Transverse colon (tissue), 3 donors: Measurements from ENCODE around the gene MED20.

Source experiments
- CTCF ChIP-seq, 5 experiments: fragments of 200-600 bp in 3 of 5; fragments of 450-650 bp in 2 of 5; sonication (generic) in 3 of 5; IDR thresholded peaks; 1 replicate in 2 of 5; 2 replicates in 3 of 5; pipeline ENCODE4 v1.5.1; 2016 to 2017; ENCODE audit warnings: antibody characterized with exemption in 5 of 5, inconsistent platforms in 3 of 5, mild to moderate bottlenecking in 2 of 5, moderate library complexity in 1 of 5
- POLR2A ChIP-seq: fragments of 450-650 bp; IDR thresholded peaks from one replicate; pipeline ENCODE4 v1.6.1; 2016; ENCODE audit warnings: antibody characterized with exemption, mild to moderate bottlenecking, moderate library complexity

- TF ChIP-seq POLR2A (no peak), CTCF (IDR thresholded peaks at IDR 0.05) (no peak)
Measured at GRCh38 chr6:41954668-41955067, 33.7 kb upstream of the MED20 start.
